NCI-H2227 treated with DMSO at 0.1 percent for 48 hours (cell line): ENCODE results near the gene FGD2.

Experiments
- DNase-seq: peaks from one replicate; lab custom pipeline; 2025; lab: John Stamatoyannopoulos, UW

Gene FGD2

DNA sequence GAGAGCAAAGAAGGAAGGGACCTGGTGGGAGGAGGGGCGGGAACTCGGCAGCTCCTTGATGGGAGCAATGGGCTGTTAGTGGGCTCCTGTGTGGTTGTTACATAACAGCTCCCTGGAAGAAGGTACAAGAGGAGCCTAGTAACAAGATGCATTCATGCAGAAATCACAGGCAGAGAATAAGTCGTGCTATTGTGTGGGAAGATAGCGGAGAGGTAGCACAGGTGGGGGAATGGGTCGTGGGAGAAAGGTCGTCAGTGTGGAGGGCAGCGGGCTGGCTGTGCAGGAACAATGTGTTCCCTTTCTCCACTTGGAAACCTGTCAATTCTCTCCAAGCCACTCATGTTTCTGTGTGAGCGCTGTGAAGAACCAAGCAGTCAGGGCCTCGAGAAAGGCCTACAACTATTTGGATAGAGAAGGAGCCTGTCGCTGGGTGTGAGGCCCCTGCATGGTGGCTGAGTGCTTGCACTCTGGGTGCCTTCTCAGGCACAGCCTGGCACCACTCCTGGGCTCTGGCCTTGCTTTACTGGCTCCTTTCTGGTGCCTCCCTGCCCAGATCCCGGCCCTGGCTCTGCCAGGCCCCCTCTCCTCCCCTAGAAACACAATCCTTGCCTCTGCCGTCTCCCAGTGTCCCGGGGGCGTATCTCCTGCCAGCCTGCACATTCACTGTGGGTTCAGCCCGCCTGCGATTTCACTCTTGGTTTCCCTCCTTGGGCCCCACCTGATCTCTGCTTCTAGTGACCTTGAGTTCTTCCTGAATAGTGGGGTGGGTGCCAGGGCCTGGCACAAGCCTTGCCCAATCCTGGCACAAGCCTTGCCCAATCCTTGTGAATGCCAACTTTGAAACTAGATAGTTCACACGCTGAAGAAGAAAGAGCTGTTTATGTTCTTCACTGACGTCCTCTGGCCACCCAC, 7.4 kb upstream of the FGD2 start:
- DNase-seq: no peak

DNA sequence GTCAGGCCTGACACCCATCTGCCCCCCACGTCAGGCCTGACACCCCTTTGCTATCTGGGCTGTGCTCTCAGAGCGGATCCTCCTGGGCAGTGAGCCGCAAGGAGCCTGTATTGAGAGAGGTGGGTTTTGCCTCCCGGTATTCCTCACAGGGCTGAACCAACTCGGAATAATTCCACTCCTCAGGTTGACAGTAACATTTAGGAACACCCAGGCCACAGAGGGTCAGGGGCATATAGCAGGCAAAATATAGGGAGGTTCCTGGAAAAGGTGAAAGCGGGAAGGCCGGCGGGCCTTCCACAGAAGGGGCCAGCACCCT, 6.8 kb upstream of the FGD2 start:
- DNase-seq: no peak

DNA sequence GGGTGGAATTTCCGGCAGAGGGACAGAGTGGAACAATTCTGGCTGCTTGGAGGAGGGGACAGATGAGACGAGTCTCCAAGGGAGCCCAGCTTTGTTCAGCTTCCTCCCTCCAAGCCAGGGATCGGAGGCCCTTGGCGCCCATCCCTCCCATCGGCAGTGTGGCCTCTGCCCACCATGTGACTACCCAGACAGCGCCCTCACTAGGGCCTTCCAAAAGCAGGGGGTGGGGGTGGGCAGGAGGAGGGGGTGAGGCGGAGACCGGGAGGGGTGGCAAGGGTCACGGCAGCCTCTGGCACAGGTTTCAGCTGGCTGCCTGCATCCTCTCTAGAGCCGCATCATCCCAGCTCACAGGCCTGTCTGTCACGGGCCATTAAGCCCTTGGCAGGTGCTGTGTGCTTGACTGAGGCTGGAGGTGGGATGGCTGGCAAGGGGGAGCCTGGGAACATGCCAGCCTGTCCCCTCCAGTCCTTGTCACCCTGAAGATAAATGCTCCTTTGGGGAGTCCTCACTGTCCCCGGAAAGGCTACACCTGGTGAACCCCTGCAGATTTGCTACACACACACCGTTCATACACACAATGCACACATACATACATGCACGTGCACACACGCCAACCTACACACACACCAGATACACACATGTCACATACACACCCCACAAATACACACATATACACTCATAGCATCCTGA, 6.2 kb upstream of the FGD2 start:
- no peak for DNase-seq

DNA sequence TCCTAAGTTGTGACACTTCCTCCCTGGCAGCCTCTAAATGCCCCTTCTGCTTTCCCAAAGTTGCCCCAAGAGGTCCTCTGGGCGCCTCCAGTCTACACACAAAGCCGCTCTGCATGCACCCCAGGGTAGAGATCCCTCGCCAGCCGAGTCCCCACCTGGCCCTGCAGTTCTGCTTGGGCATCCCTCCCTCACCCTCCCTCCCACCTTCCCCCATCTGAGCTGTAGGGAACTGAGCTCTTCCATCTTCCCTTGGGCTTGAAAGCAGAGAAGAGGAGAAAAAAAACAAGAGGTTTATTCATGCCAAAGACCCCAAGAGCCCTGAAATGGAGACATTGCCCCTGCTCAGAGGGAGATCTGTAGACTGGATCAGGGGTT, 5.7 kb upstream of the FGD2 start:
- no peak for DNase-seq

DNA sequence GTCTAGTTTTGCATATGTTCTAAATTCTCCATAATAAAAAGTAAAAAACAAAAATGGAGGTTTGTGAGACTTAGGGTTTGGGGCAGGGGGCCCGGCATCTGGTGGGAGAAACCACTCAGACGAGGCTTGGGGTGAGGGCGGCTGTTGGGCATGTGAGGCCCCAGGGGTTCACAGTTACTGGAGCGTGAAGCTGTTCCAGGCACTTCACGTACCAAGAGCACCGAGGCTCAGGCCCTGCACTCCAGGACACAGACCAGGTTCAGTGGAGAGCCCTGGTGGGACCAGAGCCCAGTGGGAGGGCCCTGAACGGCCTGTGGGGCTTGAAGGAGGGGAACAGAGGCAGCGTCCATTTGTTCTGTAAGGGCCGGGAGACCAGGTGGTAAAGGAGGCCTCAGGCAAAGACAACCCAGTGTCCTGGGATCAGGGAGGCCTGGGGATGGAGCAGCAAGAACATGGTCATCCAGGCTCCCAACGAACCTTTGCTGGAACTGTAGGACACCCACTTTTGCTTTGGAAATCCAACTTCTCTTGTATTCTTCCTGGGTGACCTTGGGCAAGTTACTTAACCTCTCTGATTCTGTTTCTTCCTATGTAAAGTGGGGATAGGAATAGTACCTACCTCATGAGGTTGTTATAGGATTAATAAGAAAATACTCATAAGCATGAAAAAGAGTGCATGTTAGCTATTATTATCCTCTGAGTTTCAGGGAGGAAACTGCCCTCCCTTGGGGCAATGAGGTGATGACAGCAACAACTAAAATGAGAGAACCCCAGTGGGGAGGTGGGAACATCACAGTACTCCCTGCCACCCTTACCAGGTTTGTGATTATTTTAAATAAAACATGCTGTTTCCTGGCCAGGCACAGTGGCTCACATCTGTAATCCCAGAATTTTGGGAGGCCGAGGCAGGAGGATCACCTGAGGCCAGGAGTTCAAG, 1.1 kb upstream of the FGD2 start:
- DNase-seq: no peak

DNA sequence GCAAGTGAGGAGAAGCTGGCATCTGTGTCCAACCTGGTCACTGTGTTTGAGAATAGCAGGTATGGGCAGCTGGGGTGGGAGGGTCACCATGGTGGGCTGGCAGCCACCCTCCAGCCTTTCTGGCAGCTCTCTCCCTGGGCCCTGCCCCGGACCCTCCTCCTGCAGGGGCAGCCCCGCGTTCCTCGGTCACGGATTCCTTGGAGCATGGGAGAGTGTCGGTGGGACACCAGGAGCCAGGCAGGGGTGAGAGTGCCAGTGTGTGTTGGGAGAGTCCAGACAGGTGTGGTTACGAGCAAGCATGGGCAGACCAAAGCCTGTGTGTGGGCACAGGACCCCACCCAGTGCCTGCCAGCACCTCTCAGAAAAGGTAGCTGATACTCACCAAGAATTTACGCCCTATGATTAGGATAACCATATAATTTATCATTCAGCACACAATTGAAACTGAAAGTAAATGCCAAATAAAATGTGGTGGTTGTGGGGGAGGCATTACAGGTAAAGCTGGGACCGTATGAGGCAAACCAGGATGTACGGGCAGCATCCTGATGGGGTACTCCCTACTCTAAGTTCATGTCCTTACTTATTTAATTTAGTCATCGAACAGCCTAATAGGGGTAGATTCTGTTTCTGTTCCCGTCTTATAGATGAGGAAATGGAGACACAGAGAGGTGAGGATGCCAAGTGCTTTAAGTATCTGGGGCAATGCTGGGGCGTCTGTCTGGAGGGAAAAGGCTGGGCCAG, 542 bp downstream of the FGD2 start:
- no peak for DNase-seq

DNA sequence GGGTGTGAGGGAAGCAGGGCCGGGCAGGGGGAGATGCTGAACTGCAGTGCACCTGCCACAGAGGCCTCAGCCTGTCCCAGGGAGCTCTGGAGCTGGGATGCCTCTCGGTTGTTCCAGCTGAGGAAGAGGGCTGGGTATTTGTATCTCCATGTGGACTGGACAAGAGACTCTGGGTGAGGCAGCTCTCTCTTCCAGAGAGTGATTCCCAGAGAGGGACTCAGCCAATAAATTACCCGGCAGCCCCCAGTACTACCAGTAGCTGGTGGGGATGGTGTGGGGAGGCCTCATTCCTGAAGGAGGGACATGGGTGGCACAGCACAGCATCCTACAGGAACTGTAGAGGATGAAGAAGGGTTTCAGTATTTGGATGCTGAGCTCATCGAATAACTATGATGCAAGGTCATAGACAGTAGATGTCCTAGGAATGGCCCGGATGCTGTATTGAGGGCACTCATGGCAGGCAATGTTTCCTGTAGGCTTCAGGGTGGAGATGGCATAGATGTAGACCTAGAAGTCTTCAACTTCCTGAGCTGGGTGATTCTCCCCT, 1.4 kb downstream of the FGD2 start:
- DNase-seq: no peak

DNA sequence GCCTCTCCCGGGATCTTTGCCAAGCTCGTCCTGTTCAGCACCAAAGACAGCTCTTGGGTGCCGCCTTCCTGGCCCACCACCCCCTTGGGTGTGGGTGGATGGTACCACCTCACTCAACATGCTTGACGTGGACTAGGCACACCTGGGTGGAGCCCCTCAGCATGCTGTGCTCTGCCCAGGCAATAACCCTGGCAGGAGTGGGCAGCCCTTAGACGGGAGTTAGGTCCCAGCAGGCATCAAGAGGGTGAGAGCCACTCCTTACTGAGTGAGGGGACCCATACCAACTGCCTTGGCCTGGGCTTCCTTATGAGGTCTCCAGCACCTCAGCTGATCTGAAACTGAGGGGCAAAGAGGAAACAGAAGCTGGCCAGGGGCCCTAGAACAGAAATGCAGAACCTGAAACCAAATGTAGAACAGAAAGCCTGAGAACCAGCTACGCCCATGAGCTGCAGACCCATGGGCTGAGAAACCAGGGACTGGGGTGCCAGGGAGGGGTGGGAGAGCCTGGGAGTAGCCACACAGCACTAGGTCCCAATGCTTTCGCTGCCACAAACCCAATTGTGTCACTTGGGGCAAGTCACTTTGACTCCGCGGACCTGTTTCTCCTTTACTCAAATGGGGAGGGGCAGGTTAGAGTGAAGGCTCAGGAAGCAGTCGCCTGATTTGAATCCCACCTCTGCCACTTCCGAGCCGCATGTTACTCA, 2.0 kb downstream of the FGD2 start:
- no peak for DNase-seq

DNA sequence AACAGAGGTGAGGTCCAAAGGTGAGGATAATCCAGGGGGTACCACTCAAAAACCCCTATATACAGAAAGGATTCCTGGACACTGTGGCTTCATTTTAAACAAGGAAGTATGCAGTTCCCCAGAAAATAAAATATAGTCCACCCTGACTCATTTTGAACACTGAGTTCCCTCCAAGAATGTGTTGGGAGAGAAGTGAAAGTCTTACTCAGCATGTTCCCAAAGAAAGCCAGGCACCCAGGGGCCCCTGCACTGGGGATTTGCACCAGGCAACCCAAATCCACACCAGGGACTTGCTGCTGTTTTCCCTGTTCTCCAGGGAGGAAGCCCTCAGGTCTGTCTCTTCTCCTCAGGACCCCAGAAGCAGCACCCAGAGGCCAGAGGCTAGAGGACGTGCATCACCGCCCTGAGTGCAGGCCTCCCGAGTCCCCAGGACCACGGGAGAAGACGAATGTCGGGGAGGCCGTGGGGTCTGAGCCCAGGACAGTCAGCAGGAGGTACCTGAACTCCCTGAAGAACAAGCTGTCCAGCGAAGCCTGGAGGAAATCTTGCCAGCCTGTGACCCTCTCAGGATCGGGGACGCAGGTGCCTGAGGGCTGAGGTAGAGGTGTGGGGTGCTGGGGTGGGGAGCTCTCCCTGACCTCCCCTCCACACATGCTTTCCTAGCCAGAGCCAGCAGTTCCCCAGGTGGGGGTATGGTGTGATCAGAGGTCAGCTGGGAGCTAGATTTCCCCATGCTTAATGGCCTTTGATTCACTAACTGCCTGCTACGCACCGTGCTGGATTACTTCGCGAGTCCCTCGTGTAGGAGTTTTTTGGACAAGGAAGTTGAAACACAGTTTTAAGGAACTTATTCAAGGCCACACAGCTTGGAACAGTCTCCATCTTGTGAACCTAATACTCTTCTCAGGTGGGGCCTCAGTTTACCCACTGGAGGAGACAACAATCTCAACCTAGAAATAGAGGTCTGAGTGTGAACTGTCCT, 3.3 kb downstream of the FGD2 start:
- DNase-seq: no peak

DNA sequence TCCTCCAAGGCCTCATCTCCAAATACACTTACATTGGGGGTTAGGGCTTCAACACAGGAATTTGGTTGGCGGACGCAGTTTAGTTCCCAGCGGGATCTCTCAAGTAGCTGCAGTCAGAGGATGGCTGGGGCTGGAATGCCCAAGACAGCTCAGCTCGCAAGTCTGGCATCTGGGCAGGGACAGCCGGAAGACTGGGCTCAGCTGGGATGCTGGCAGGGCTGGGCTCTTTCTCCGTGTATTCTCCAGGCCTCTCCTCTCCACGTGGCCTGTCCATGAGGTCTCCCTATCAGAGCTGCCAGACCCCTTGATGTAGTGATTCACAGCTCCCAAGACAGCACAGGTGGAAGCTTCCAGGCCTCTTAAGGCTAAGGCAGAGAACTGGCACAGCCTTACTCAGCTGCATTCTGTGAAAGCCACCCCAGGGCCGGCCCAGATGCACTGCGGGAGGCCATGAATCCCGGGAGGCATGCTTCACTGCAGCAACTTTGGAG, 5.0 kb downstream of the FGD2 start:
- peak; percentile 22 for DNase-seq

DNA sequence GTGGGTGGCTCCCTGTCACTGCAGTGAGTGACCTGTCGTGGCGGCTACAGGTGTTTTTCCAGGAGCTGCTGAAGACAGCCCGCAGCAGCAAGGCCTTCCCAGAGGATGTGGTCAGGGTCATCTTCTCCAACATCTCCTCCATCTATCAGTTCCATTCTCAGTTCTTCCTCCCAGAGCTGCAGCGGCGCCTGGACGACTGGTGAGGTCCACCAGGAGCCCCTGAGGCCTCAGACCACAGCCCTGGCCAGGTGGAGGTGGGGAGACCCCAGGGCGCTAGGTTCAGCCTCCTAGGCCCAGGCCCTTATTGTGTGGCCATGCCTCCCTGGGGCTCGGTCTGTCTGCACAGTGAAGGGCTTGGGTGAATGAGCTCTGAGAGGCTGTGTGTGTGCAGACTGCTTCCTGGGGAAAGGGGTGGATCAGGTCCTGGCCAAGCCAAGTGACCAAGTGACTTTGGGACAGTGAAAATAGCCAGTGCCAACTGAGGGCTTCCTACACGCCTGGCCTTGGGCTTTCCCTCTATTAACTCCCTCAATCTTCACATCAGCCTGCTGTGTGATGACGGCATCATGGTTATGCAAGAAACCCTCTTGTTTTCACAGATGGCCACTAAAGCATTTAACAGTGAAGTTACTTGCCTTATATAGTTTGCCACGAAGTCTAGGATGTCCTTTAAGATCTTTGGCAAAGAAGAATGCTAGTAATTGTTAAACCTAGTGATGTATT, 6.4 kb downstream of the FGD2 start:
- DNase-seq: no peak

DNA sequence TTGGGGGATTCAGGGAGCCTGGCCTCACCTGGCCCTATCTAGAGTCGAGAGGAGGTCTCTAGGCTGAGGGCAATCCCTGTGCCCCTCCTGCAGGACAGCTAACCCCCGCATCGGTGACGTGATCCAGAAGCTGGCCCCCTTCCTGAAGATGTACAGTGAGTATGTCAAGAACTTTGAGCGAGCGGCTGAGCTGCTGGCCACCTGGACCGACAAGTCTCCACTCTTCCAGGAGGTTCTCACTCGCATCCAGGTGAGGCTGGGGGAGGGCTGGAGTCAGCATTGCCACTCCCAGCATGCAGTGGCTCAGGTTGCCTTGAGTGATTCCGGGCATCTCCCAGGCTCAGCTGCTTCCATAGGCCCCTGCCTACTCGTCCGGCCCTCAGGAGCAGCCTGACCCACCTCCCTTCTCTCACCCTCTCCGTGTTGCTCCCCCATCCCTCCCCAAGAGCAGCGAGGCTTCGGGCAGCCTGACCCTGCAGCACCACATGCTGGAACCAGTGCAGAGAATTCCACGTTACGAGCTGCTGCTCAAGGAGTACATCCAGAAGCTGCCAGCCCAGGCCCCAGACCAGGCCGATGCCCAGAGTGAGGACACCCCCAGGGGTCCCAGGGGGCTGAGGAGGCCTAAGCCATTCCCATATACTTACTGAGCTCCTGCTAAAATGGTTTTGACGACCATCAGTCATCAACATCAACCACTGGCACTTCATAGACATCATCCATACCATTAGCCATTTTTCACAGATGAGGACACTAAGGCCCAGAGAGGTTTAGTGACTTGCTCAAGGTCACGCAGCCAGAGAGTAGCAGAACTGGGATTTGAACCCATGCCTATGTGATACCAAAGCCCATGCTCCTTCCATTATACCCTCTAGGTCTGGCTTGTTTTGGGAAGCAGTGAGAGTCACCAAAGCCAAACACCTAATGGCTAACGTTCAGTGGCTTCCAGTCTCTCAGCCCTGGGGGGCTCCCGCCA, 8.3 kb downstream of the FGD2 start:
- DNase-seq: no peak

DNA sequence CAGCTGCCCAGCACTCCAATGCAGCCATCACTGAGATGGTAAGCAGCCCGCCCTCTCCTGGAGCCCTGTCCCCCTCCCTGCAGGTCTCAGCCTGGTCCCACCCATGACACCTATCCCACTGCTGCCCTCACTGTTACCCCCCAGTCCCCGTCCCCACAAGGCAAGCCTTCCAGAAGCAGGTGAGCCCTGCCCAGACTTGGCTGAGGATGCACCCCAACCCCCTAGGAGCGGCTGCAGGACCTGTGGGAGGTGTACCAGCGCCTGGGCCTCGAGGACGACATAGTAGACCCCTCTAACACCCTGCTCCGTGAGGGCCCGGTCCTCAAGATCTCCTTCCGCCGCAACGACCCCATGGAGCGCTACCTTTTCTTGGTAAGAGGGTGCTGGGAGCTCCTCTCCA, 9.2 kb downstream of the FGD2 start:
- DNase-seq: no peak

DNA sequence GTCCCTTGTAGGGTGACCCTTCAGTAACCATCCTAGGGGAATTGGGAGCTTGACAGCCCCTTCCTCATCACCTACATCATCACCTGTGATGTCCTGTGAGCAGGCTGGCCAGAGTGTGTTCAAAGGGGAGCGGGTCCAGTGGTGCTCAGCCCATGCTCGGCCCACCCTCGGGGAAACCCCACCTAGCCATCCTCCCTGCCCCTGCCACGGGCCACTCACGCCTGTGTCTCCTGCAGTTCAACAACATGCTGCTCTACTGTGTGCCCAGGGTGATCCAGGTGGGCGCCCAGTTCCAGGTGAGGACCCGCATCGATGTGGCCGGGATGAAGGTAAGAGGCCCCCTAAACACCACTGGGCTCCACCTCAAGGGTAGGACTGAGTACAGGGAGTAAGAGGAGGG, 10.1 kb downstream of the FGD2 start:
- no peak for DNase-seq

DNA sequence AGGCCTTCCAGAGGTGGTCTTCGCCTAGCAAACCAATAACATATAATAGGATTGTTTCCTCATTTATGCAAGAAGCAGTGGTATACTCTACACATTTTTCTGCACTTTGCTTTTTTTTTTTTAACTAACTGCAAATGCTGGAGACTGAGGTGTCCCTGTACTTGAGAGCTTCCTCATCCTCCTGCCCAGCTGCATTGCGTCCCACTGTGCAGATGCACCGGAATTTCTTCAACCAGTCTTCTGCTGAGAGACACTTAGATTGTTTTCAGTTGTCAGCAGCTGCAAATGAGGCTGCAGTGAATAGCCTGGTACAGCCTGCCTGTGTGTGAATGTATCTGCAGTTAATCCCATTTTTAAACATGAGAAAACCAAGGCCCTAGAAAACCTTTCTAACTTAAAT, 11.5 kb downstream of the FGD2 start:
- DNase-seq: no peak

DNA sequence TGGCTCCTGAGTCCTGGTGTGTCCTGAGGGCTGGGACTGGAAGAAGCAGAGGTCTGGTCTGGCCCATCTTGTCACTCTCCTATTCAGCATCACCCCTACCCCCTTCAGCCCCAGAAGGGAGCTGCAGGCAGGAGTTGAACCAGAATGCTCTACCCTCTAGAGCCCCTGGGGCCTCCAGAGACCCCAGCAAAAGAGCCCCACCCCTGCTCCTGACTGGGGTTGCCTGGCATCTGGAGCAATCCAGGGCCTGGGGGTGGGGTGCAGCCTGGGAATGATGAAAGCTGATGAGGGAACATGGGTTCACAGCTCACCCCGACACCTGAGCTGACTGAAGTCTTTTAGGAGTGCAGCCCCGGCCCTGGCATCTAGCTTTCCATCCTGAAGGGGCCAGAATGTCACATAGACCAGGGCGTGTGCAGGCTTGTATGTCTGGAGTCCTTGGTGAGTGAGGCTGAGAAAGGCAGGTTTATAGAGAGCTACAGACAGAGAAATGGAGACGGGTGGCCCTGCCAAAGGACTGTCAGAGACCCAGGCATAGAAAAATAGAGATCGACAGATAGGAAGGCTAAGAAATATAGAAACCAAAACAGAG, 12.2 kb downstream of the FGD2 start:
- DNase-seq: no peak
